HepG2 (cell line): ENCODE results near the gene SEMA4B. TPM values are rescaled to one million over a fixed set of nuclear protein-coding genes. Genes with fewer than 3 reads are reported as not detected.
A peak's percentile ranks its signal among the peaks of the same experiment; 100 is the strongest.

ENCODE experiments used
- ATF4 ChIP-seq, 2 experiments: fragments of 450-650 bp in 1 of 2; sonication (generic) in 1 of 2; formaldehyde crosslinking; IDR thresholded peaks; 2 replicates each; pipeline versions ENCODE4 v1.5.0 to v1.8.0; 2020 to 2022; ENCODE audit warnings: mild to moderate bottlenecking in 1 of 2, missing genetic modification reagents in 1 of 2
- CENPT ChIP-seq: sonication (generic); formaldehyde crosslinking; IDR thresholded peaks from 2 replicates; pipeline ENCODE4 v1.8.0; 2022; ENCODE audit warnings: low read depth, mild to moderate bottlenecking, moderate library complexity, missing genetic modification reagents
- FOXK1 ChIP-seq: sonication (generic); formaldehyde crosslinking; IDR thresholded peaks from 2 replicates; pipeline ENCODE4 v1.4.0; 2020; ENCODE audit warnings: low read depth, missing genetic modification reagents, borderline replicate concordance
- KDM5B ChIP-seq: sonication (generic); formaldehyde crosslinking; IDR thresholded peaks from 2 replicates; pipeline ENCODE4 v1.4.0; 2020; ENCODE audit warnings: missing genetic modification reagents, mild to moderate bottlenecking, borderline replicate concordance
- NFKB2 ChIP-seq: sonication (generic); formaldehyde crosslinking; IDR thresholded peaks from 2 replicates; pipeline ENCODE4 v1.4.0; 2020; ENCODE audit warnings: missing genetic modification reagents, borderline replicate concordance
- SNAPC5 ChIP-seq: sonication (generic); formaldehyde crosslinking; IDR thresholded peaks from 2 replicates; pipeline ENCODE4 v1.8.1; 2023; ENCODE audit warnings: mild to moderate bottlenecking, missing genetic modification reagents, borderline replicate concordance
- STAT5B ChIP-seq: sonication (generic); formaldehyde crosslinking; IDR thresholded peaks from 2 replicates; pipeline ENCODE4 v1.4.0; 2020; ENCODE audit warnings: missing genetic modification reagents
- ZNF446 ChIP-seq: sonication (generic); formaldehyde crosslinking; IDR thresholded peaks from 2 replicates; pipeline ENCODE4 v1.5.0; 2020; ENCODE audit warnings: mild to moderate bottlenecking, missing genetic modification reagents
- ZNF598 ChIP-seq: sonication (generic); formaldehyde crosslinking; IDR thresholded peaks from 2 replicates; pipeline ENCODE4 v1.5.1; 2020; ENCODE audit warnings: mild to moderate bottlenecking, missing genetic modification reagents, borderline replicate concordance
- ZNF703 ChIP-seq: sonication (generic); formaldehyde crosslinking; IDR thresholded peaks from 2 replicates; pipeline ENCODE4 v1.5.1; 2020; ENCODE audit warnings: missing genetic modification reagents, mild to moderate bottlenecking, moderate library complexity, borderline replicate concordance
- polyA plus RNA-seq, 8 experiments: library from polyadenylated mRNA; depleted of rRNA in 3 of 8; stranded (reverse) in 7 of 8; unstranded in 1 of 8; fragments of >200 nt; fragmentation: Illumina TruSeq in 4 of 8; extraction: Trizol in 4 of 8; gene quantifications; 2 replicates each; pipeline versions ENCODE4 v1.2.1 to v1.2.3, GENCODE V29; 2011 to 2016; ENCODE audit warnings: low read depth in 4 of 8, missing spikeins in 1 of 8, mixed read lengths in 1 of 8; ENCODE audit not compliant: insufficient read depth in 1 of 8
- total RNA-seq, 5 experiments: library from RNA; depleted of rRNA; stranded (reverse); fragments of >200 nt; fragmentation: Illumina TruSeq; extraction: Trizol; gene quantifications; 2 replicates each; pipeline ENCODE4 v1.2.3, GENCODE V29; 2016; ENCODE audit warnings: low read depth in 1 of 5
- TF ChIP-seq, protein P1 (sequence below), 2 experiments: fragments of 450-650 bp in 1 of 2; sonication (generic) in 1 of 2; formaldehyde crosslinking in 1 of 2; IDR thresholded peaks; 2 replicates each; pipeline versions ENCODE4 v1.6.1 to v1.8.0; 2016 to 2022; ENCODE audit warnings: antibody characterized with exemption in 1 of 2, mild to moderate bottlenecking in 1 of 2, missing genetic modification reagents in 1 of 2
- TF ChIP-seq, protein P2 (sequence below): fragments of 450-650 bp; IDR thresholded peaks from 2 replicates; pipeline ENCODE4 v1.6.1; 2017; ENCODE audit warnings: mild to moderate bottlenecking

SEMA4B gene
- total and polyA plus RNA-seq, 2 of the 13 experiments (the other 11 are each of a cell fraction or from before 2014, with no cell fraction given): 2.1 to 17.0 TPM

GRCh38 chr15:90265271-90266060 is 64.3 kb downstream of the SEMA4B start, which contains the start of gene NGRN (continued):
- TF ChIP-seq, protein P1, sequence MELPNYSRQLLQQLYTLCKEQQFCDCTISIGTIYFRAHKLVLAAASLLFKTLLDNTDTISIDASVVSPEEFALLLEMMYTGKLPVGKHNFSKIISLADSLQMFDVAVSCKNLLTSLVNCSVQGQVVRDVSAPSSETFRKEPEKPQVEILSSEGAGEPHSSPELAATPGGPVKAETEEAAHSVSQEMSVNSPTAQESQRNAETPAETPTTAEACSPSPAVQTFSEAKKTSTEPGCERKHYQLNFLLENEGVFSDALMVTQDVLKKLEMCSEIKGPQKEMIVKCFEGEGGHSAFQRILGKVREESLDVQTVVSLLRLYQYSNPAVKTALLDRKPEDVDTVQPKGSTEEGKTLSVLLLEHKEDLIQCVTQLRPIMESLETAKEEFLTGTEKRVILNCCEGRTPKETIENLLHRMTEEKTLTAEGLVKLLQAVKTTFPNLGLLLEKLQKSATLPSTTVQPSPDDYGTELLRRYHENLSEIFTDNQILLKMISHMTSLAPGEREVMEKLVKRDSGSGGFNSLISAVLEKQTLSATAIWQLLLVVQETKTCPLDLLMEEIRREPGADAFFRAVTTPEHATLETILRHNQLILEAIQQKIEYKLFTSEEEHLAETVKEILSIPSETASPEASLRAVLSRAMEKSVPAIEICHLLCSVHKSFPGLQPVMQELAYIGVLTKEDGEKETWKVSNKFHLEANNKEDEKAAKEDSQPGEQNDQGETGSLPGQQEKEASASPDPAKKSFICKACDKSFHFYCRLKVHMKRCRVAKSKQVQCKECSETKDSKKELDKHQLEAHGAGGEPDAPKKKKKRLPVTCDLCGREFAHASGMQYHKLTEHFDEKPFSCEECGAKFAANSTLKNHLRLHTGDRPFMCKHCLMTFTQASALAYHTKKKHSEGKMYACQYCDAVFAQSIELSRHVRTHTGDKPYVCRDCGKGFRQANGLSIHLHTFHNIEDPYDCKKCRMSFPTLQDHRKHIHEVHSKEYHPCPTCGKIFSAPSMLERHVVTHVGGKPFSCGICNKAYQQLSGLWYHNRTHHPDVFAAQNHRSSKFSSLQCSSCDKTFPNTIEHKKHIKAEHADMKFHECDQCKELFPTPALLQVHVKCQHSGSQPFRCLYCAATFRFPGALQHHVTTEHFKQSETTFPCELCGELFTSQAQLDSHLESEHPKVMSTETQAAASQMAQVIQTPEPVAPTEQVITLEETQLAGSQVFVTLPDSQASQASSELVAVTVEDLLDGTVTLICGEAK (IDR thresholded peaks at IDR 0.05): peak; percentile 74
- TF ChIP-seq, protein P1 (CRISPR knock-in tag; IDR thresholded peaks at IDR 0.05): peak; percentile 85
- TF ChIP-seq SNAPC5 (CRISPR knock-in tag) (peak; percentile 61; the same call in 1 of the 2 replicates), ZNF446 (CRISPR knock-in tag) (peak; percentile 48; the same call in 1 of the 2 replicates), NFKB2 (CRISPR knock-in tag) (peak; percentile 90; the same call in 1 of the 2 replicates), ATF4 (CRISPR knock-in tag; IDR thresholded peaks at IDR 0.05) (peak in 1 of 2 experiments; percentile 74; a peak in 2 of 4 replicates), FOXK1 (CRISPR knock-in tag) (peak; percentile 72; the same call in 1 of the 2 replicates), STAT5B (CRISPR knock-in tag) (no peak), KDM5B (CRISPR knock-in tag) (peak; percentile 89; the same call in 1 of the 2 replicates), ZNF703 (CRISPR knock-in tag) (no peak; the same call in 1 of the 2 replicates), ZNF598 (peak; percentile 93; the same call in 1 of the 2 replicates), CENPT (CRISPR knock-in tag) (peak; percentile 77; the same call in 1 of the 2 replicates)
- TF ChIP-seq, protein P2, sequence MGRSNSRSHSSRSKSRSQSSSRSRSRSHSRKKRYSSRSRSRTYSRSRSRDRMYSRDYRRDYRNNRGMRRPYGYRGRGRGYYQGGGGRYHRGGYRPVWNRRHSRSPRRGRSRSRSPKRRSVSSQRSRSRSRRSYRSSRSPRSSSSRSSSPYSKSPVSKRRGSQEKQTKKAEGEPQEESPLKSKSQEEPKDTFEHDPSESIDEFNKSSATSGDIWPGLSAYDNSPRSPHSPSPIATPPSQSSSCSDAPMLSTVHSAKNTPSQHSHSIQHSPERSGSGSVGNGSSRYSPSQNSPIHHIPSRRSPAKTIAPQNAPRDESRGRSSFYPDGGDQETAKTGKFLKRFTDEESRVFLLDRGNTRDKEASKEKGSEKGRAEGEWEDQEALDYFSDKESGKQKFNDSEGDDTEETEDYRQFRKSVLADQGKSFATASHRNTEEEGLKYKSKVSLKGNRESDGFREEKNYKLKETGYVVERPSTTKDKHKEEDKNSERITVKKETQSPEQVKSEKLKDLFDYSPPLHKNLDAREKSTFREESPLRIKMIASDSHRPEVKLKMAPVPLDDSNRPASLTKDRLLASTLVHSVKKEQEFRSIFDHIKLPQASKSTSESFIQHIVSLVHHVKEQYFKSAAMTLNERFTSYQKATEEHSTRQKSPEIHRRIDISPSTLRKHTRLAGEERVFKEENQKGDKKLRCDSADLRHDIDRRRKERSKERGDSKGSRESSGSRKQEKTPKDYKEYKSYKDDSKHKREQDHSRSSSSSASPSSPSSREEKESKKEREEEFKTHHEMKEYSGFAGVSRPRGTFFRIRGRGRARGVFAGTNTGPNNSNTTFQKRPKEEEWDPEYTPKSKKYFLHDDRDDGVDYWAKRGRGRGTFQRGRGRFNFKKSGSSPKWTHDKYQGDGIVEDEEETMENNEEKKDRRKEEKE: no peak
